Neural cell (in vitro differentiated cells): ENCODE data around the gene HELZ2. TPM values are rescaled to one million over a fixed set of nuclear protein-coding genes. Genes with fewer than 3 reads are reported as not detected.

ENCODE experiments used
- H2AFZ ChIP-seq: fragments of 200-600, 300-800 bp; sonication (generic), shearing (Covaris generic); 2 replicates; pipeline ENCODE4 v1.6.0; 2014; ENCODE audit warnings: low read depth, mild to moderate bottlenecking, antibody characterized with exemption, low read length, moderate library complexity
- H3F3A ChIP-seq: fragments of 200-600 bp; shearing (Covaris generic); 2 replicates; pipeline ENCODE4 v1.6.1; 2016; ENCODE audit warnings: mild to moderate bottlenecking, moderate library complexity, mixed read lengths, antibody characterized with exemption, low read length; ENCODE audit not compliant: insufficient read depth, poor library complexity, severe bottlenecking
- H3K27ac ChIP-seq: fragments of 200-600, 300-800 bp; sonication (generic), shearing (Covaris generic); 2 replicates; pipeline ENCODE4 v1.5.1; 2014; ENCODE audit warnings: mild to moderate bottlenecking, low read length, moderate library complexity
- H3K27me3 ChIP-seq: fragments of 300-800, 200-600 bp; sonication (generic), shearing (Covaris generic); 2 replicates; pipeline ENCODE4 v1.6.0; 2014; ENCODE audit warnings: mild to moderate bottlenecking, low read depth, low read length, moderate library complexity; ENCODE audit not compliant: insufficient read depth
- H3K36me3 ChIP-seq: fragments of 300-800, 200-600 bp; sonication (generic), shearing (Covaris generic); 2 replicates; pipeline ENCODE4 v1.5.1; 2014; ENCODE audit warnings: mild to moderate bottlenecking, antibody characterized with exemption, low read length, moderate library complexity; ENCODE audit not compliant: insufficient read depth
- H3K4me2 ChIP-seq: fragments of 300-800, 200-600 bp; sonication (generic), shearing (Covaris generic); 2 replicates; pipeline ENCODE4 v1.6.0; 2014; ENCODE audit warnings: mild to moderate bottlenecking, low read length
- H3K4me3 ChIP-seq: fragments of 300-800, 200-600 bp; sonication (generic), shearing (Covaris generic); 2 replicates; pipeline ENCODE4 v1.5.1; 2014; ENCODE audit warnings: mild to moderate bottlenecking, low read length, moderate library complexity
- H3K79me2 ChIP-seq: fragments of 200-600 bp; shearing (Covaris generic); replicated peaks from 2 replicates; pipeline ENCODE4 v1.6.0; 2014; ENCODE audit warnings: mild to moderate bottlenecking, low read length, moderate library complexity; ENCODE audit not compliant: insufficient read depth
- H3K9ac ChIP-seq: fragments of 300-800, 200-600 bp; sonication (generic), shearing (Covaris generic); 2 replicates; pipeline ENCODE4 v1.6.1; 2016; ENCODE audit warnings: mild to moderate bottlenecking, low read length, mixed read lengths
- H3K9me2 ChIP-seq: fragments of 200-600 bp; shearing (Covaris generic); 2 replicates; pipeline ENCODE4 v1.6.1; 2016; ENCODE audit warnings: mild to moderate bottlenecking, low read length, mixed read lengths; ENCODE audit not compliant: insufficient read depth
- H3K9me3 ChIP-seq: fragments of 200-600, 300-800 bp; sonication (generic), shearing (Covaris generic); 2 replicates; pipeline ENCODE4 v1.6.1; 2016; ENCODE audit warnings: mild to moderate bottlenecking, mixed run types, low read length, moderate library complexity, mixed read lengths
- H4K20me1 ChIP-seq: fragments of 200-600 bp; shearing (Covaris generic); 2 replicates; pipeline ENCODE4 v1.6.1; 2016; ENCODE audit warnings: mild to moderate bottlenecking, mixed run types; ENCODE audit not compliant: insufficient read depth
- CTCF ChIP-seq: fragments of 450-650 bp; IDR thresholded peaks from 2 replicates; pipeline ENCODE4 v1.5.1; 2014; ENCODE audit warnings: antibody characterized with exemption, mild to moderate bottlenecking, moderate library complexity; ENCODE audit not compliant: poor library complexity, severe bottlenecking
- EP300 ChIP-seq: fragments of 450-650 bp; conservative IDR thresholded peaks from 2 replicates; pipeline ENCODE4 v1.6.1; 2014; ENCODE audit warnings: antibody characterized with exemption, mild to moderate bottlenecking, moderate library complexity; ENCODE audit not compliant: poor library complexity, severe bottlenecking
- EZH2 ChIP-seq: fragments of 200-600, 300-800 bp; shearing (Covaris generic), sonication (generic); IDR thresholded peaks from 2 replicates; pipeline ENCODE4 v1.6.1; 2014; ENCODE audit warnings: antibody characterized with exemption, low read length, borderline replicate concordance, mild to moderate bottlenecking; ENCODE audit not compliant: insufficient read depth, poor library complexity, severe bottlenecking
- MXI1 ChIP-seq: fragments of 450-650 bp; conservative IDR thresholded peaks from 2 replicates; pipeline ENCODE4 v1.6.1; 2014; ENCODE audit warnings: antibody characterized with exemption, mild to moderate bottlenecking; ENCODE audit not compliant: poor library complexity, severe bottlenecking
- POLR2AphosphoS5 ChIP-seq: IDR thresholded peaks from 2 replicates; pipeline ENCODE4 v1.6.1; 2012
- RAD21 ChIP-seq: fragments of 450-650 bp; conservative IDR thresholded peaks from 2 replicates; pipeline ENCODE4 v1.6.1; 2014; ENCODE audit warnings: antibody characterized with exemption, mild to moderate bottlenecking, moderate library complexity
- REST ChIP-seq: IDR thresholded peaks from 2 replicates; pipeline ENCODE4 v1.6.1; 2012; ENCODE audit warnings: borderline replicate concordance
- SMC3 ChIP-seq: fragments of 450-650 bp; conservative IDR thresholded peaks from 2 replicates; pipeline ENCODE4 v1.6.1; 2014; ENCODE audit warnings: antibody characterized with exemption, mild to moderate bottlenecking, moderate library complexity; ENCODE audit not compliant: poor library complexity
- TAF1 ChIP-seq: IDR thresholded peaks from 2 replicates; pipeline ENCODE4 v1.6.1; 2012; ENCODE audit warnings: low read depth
- polyA plus RNA-seq: library from polyadenylated mRNA; depleted of rRNA; stranded (reverse); fragments of >200 nt; gene quantifications from 2 replicates; pipeline ENCODE4 v1.2.3, GENCODE V29; 2014

The HELZ2 gene
- polyA plus RNA-seq, 1 donor from 2014 or later = 1.3 TPM

- Histone ChIP-seq H3K9me3 (no peaks in the 10 kb centered on the region), H3K4me2 (no peak overlapping the region), H3K79me2 (peaks cover 17% of the 10 kb centered on the region), H3K9ac (no peak overlapping the region), H3K4me3 (no peak overlapping the region), H3K27ac (no peak overlapping the region), H3K9me2 (no peaks in the 10 kb centered on the region), H3F3A (no peaks in the 10 kb centered on the region), H3K27me3 (no peaks in the 10 kb centered on the region), H4K20me1 (peaks cover 9% of the 10 kb centered on the region), H3K36me3 (no peaks in the 10 kb centered on the region), H2AFZ (no peak overlapping the region)
- TF ChIP-seq REST = no peak
- TF ChIP-seq EZH2 = no peak
- no peak for TF ChIP-seq MXI1
- no peak for TF ChIP-seq SMC3
- no peak for TF ChIP-seq RAD21
These were observed 48.1 kb downstream of the HELZ2 start for GRCh38 chr20:63525971-63526370.

GRCh38 chr20:63525185-63525584, 48.9 kb downstream of the HELZ2 start:
- Histone ChIP-seq H2AFZ (no peak overlapping the region), H3K79me2 (peaks cover 17% of the 10 kb centered on the region), H3K4me2 (no peak overlapping the region), H3K9me2 (no peaks in the 10 kb centered on the region), H3K27me3 (no peaks in the 10 kb centered on the region), H3K9me3 (no peaks in the 10 kb centered on the region), H3K27ac (no peak overlapping the region), H3K9ac (no peak overlapping the region), H3K36me3 (no peaks in the 10 kb centered on the region), H4K20me1 (peaks cover 9% of the 10 kb centered on the region), H3F3A (no peaks in the 10 kb centered on the region), H3K4me3 (no peak overlapping the region)
- TF ChIP-seq CTCF (no peak), SMC3 (no peak), EZH2 (no peak), REST (no peak), POLR2AphosphoS5 (no peak), EP300 (no peak), TAF1 (no peak), MXI1 (no peak), RAD21 (no peak)

Other genes with a start within 250 kb of the HELZ2 start
- 6.8 and 10.5 TPM in 2 replicates for gene CHRNA4, start 212.9 kb downstream of the HELZ2 start, polyA plus RNA-seq
- gene KCNQ2, start 101.6 kb downstream of the HELZ2 start, polyA plus RNA-seq = 84.7 and 88.8 TPM in 2 replicates
- gene EEF1A2, start 75.2 kb downstream of the HELZ2 start, polyA plus RNA-seq = 208 and 260 TPM in 2 replicates
- gene PPDPF, start 53.5 kb downstream of the HELZ2 start, polyA plus RNA-seq = 95.1 and 106 TPM in 2 replicates
- not detected in 2 replicates for gene PTK6, start 36.9 kb downstream of the HELZ2 start, polyA plus RNA-seq
- not detected in 2 replicates for gene SRMS, start 26.5 kb downstream of the HELZ2 start, polyA plus RNA-seq
- 1.9 and 5.2 TPM in 2 replicates for gene FNDC11, start 20.1 kb downstream of the HELZ2 start, polyA plus RNA-seq
- gene GMEB2, start 52.9 kb upstream of the HELZ2 start, polyA plus RNA-seq = 13.7 and 14.1 TPM in 2 replicates
- gene STMN3, start 79.2 kb upstream of the HELZ2 start, polyA plus RNA-seq = 268 and 322 TPM in 2 replicates
- 29.2 and 31.9 TPM in 2 replicates for gene RTEL1, start 84.1 kb upstream of the HELZ2 start, polyA plus RNA-seq
- 9.4 TPM in 1 of 2 replicates, not detected in the other for gene TNFRSF6B, start 122.4 kb upstream of the HELZ2 start, polyA plus RNA-seq
- 70.9 and 78.0 TPM in 2 replicates for gene ARFRP1, start 133.7 kb upstream of the HELZ2 start, polyA plus RNA-seq
- gene ZGPAT, start 133.8 kb upstream of the HELZ2 start, polyA plus RNA-seq = 60.8 and 67.5 TPM in 2 replicates
- 65.2 and 83.6 TPM in 2 replicates for gene LIME1, start 162.4 kb upstream of the HELZ2 start, polyA plus RNA-seq
- gene SLC2A4RG, start 165.5 kb upstream of the HELZ2 start, polyA plus RNA-seq = 52.1 and 61.8 TPM in 2 replicates